Renal pelvis (tissue), 4 donors: ENCODE measurements around the gene GNL2. TPM values are rescaled to one million over a fixed set of nuclear protein-coding genes. Genes with fewer than 3 reads are reported as not detected.
"Not testable (repeated sequence)": the region's sequence is repeated elsewhere in the genome, so short reads cannot be mapped to it uniquely, and the experiment has no call there.

Source experiments
- DNase-seq: peaks from one replicate; pipeline ENCODE4 v3.0.0-alpha.2; 2013
- polyA plus RNA-seq, 3 donors: library from polyadenylated mRNA; unstranded; fragments of 120-200 nt; gene quantifications; one replicate each; pipeline ENCODE4 v1.2.1, GENCODE V29; 2013; ENCODE audit not compliant: insufficient read length in 3 of 3

The GNL2 gene
- polyA plus RNA-seq, 3 donors: 65.3 to 82.5 (median 74.4) TPM

- no peak for DNase-seq
These were observed 76.1 kb downstream of the GNL2 start for GRCh38 chr1:37519613-37520012.

GRCh38 chr1:37518929-37519328 lies 76.8 kb downstream of the GNL2 start:
- DNase-seq: not testable (repeated sequence)

- not testable (repeated sequence) for DNase-seq
These were observed 77.5 kb downstream of the GNL2 start for GRCh38 chr1:37518241-37518640.

- no peak for DNase-seq
These were observed 78.2 kb downstream of the GNL2 start for GRCh38 chr1:37517569-37517968.

Other genes with a start within 250 kb of the GNL2 start
- gene ZC3H12A, start 121.4 kb downstream of the GNL2 start, polyA plus RNA-seq: 1 to 10 TPM; 2.6 to 2.9 (median 2.9) TPM
- 10 to 100 TPM; 90.8 to 95.4 (median 91.7) TPM for gene MEAF6, start 81.2 kb downstream of the GNL2 start, polyA plus RNA-seq
- 10 to 100 TPM; 13.5 to 15.9 (median 15.5) TPM for gene SNIP1, start 41.6 kb downstream of the GNL2 start, polyA plus RNA-seq
- gene DNALI1, start 39.0 kb downstream of the GNL2 start, polyA plus RNA-seq: 10 to 100 TPM; 73.1 to 85.2 (median 80.4) TPM
- gene RSPO1, start 39.0 kb upstream of the GNL2 start, polyA plus RNA-seq: 1 to 10 TPM; 6.3 to 8.3 (median 7.9) TPM
- gene CDCA8, start 96.6 kb upstream of the GNL2 start, polyA plus RNA-seq: 10 to 100 TPM; 16.0 to 21.4 (median 19.2) TPM
- gene EPHA10, start 169.2 kb upstream of the GNL2 start, polyA plus RNA-seq: under 1 TPM; 0.12 to 0.24 (median 0.13) TPM
- gene MANEAL, start 197.9 kb upstream of the GNL2 start, polyA plus RNA-seq: 1 to 10 TPM; 4.0 to 4.9 (median 4.4) TPM
- gene C1orf122, start 211.9 kb upstream of the GNL2 start, polyA plus RNA-seq: 10 to 100 TPM; 29.5 to 37.1 (median 36.7) TPM
- 10 to 100 TPM; 11.5 to 14.0 (median 12.2) TPM for gene YRDC, start 212.3 kb upstream of the GNL2 start, polyA plus RNA-seq